WERI-Rb-1 (cell line): ENCODE data around the gene ARFGAP2.

ENCODE experiments used
- DNase-seq: peaks from one replicate; pipeline ENCODE4 v3.0.0-alpha.2; 2020
- H3K27ac ChIP-seq: fragments of 250-450 bp; sonication (Bioruptor Pico); 2 replicates; pipeline ENCODE4 v1.5.1; 2020; ENCODE audit warnings: mild to moderate bottlenecking, moderate library complexity
- H3K27me3 ChIP-seq: fragments of 250-450 bp; sonication (Bioruptor Pico); 2 replicates; pipeline ENCODE4 v1.5.1; 2021; ENCODE audit warnings: mild to moderate bottlenecking, low read depth, moderate library complexity; ENCODE audit not compliant: insufficient read depth, severe bottlenecking
- H3K36me3 ChIP-seq: fragments of 250-450 bp; sonication (Bioruptor Pico); 2 replicates; pipeline ENCODE4 v1.5.1; 2020; ENCODE audit warnings: mild to moderate bottlenecking, moderate library complexity
- H3K4me3 ChIP-seq: 2 replicates; pipeline ENCODE4 v1.5.1; 2011; ENCODE audit warnings: low read depth, mild to moderate bottlenecking, control low read depth, low read length
- H3K9me3 ChIP-seq: fragments of 250-450 bp; sonication (Bioruptor Pico); 2 replicates; pipeline ENCODE4 v1.5.1; 2021; ENCODE audit warnings: mild to moderate bottlenecking, moderate library complexity; ENCODE audit not compliant: severe bottlenecking
- TF ChIP-seq, protein P1 (sequence below): IDR thresholded peaks from 2 replicates; pipeline ENCODE4 v1.5.1; 2011; ENCODE audit warnings: low read depth, mild to moderate bottlenecking, control low read depth, inconsistent platforms, low read length

ARFGAP2 gene

DNA sequence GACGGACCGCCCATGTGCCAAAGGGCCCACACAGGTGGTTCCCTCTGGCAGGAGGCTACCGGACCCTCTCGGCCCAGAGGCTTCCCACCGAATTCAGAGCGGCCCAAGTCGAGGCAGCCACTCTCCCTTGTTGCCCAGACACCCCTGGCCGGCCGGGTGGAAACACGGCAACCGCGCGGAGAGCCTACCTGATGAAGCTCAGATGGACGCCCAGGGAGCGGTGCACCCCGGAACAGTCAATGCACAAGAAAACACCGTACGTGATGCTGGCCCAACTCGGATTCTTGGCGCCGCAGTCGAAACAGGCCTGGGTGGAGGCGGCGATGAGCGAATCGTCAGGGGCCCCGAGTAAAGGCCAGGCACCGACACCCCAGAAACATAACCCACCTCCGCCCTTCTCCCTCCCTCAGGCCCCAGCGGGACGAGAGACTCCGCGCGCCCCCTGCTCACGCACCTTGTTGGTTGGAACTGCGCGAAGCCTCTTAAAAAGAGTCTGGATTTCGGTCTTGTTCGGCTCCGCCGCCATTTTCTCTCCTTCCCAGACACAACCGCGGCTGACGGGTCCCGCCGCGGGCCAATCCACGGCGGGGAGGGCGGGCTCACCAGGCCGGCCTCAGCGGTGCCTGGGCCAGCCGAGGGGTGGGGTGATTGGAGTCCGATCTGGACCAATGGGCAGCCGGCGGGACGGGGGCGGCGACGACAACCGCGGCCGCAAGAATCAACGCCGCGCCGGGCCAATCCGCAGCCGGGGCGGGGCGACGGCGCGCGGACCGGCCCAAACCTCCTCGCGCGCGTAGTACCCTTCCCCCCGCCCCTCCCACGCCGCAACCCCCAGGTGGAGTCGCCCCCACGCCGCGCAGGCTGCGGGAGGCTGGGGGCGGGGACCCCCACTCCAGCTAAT, at the start of gene ARFGAP2:
Gene ARFGAP2 (minus strand): TSS at position 552 of the 901 bp plus-strand sequence. CDS start 26 bp downstream, at position 526.
- DNase-seq = peak; percentile 96
- H3K36me3 ChIP-seq = peaks cover 58% of the 10 kb centered on the region
- H3K9me3 ChIP-seq = no peaks in the 10 kb centered on the region
- H3K4me3 ChIP-seq = peak within 1 kb of the TSS; percentile 80
- H3K27me3 ChIP-seq = no peaks in the 10 kb centered on the region
- peak within 1 kb of the TSS; percentile 94 for H3K27ac ChIP-seq
- TF ChIP-seq, protein P1, sequence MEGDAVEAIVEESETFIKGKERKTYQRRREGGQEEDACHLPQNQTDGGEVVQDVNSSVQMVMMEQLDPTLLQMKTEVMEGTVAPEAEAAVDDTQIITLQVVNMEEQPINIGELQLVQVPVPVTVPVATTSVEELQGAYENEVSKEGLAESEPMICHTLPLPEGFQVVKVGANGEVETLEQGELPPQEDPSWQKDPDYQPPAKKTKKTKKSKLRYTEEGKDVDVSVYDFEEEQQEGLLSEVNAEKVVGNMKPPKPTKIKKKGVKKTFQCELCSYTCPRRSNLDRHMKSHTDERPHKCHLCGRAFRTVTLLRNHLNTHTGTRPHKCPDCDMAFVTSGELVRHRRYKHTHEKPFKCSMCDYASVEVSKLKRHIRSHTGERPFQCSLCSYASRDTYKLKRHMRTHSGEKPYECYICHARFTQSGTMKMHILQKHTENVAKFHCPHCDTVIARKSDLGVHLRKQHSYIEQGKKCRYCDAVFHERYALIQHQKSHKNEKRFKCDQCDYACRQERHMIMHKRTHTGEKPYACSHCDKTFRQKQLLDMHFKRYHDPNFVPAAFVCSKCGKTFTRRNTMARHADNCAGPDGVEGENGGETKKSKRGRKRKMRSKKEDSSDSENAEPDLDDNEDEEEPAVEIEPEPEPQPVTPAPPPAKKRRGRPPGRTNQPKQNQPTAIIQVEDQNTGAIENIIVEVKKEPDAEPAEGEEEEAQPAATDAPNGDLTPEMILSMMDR = no peak

DNA sequence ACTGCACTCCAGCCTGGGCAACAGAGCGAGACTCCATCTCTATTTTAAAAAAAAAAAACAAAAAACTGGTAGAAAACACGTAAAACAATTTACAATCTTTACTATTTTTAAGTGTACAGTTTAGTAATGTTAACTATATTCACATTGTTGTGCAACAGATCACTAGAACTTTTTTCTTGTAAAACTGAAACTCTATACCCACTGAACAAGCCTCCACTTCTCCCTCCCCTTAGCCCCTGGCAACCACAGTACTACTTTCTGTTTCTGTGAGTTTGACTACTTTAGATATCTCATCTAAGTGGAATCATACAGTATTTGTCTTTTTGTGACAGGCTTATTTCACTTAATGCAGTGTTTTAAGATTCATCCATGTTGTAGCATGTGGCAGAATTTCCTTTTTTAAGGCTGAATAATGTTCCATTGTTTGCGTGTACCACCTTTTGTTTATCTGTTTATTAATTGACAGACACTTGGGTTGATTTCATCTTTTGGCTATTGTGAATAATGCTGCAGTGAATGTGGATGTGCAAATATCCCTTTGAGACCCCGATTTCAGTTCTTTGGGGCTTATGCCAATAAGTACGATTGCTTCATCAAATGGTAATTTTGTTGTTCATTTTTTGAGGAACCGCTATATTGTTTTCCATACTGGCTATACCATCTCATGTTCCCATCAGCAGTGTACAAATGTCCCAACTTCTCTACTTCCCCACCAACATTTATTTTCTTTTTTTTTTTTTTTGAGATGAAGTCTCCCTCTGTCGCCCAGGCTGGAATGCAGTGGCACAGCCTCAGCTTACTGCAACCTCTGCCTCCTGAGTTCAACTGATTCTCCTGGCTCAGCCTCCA, 49.1 kb upstream of the ARFGAP2 start:
- Histone ChIP-seq H3K4me3 (no peak overlapping the region), H3K27me3 (no peaks in the 10 kb centered on the region), H3K27ac (no peak overlapping the region), H3K9me3 (no peaks in the 10 kb centered on the region), H3K36me3 (peaks cover 3% of the 10 kb centered on the region)
- TF ChIP-seq, protein P1 = no peak
- no peak for DNase-seq

DNA sequence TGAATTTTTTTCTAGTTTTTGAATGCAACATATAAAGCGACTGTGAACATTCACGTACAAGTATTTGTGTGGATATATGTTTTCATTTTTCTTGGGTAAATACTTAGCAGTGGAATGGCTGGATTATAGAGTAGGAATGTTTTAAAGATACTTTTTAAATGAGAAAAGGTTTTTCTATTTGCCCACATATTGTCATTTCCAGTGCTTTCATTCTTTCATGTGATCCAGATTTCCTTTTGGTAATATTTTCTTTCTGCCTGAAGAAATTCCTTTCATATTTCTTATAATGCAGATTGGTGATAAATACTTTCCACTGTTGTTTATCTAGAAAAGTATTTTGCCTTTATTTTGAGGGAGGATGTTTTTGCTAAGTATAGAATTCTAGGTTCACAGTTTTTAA, 46.0 kb upstream of the ARFGAP2 start:
- no peaks in the 10 kb centered on the region for H3K27me3 ChIP-seq
- no peaks in the 10 kb centered on the region for H3K9me3 ChIP-seq
- no peak for DNase-seq
- TF ChIP-seq, protein P1 = no peak
- H3K4me3 ChIP-seq = no peak overlapping the region
- H3K27ac ChIP-seq = no peak overlapping the region
- H3K36me3 ChIP-seq = peaks cover 3% of the 10 kb centered on the region

DNA sequence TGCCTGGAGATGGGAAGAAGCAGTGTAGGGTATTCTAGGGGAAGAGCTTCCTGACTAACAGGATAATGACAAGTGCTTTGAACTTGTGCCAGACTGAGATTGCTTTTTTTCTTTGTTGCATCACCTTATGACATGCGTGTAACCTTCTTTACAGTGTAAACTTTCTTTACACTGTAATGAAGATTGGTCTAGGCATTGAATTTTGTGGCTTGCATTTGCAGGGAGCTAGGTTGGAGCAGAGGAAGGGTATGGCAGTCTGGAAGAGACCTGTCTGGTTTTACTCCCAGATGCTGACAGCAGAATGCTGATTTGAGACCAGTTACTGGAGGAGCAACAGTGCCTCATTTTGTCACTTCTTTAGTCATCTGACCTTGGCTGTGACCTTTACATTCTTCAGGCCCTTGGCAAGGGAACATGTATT, 43.7 kb upstream of the ARFGAP2 start:
- no peak for DNase-seq
- no peaks in the 10 kb centered on the region for H3K9me3 ChIP-seq
- H3K27me3 ChIP-seq = no peaks in the 10 kb centered on the region
- TF ChIP-seq, protein P1 = no peak
- H3K27ac ChIP-seq = no peak overlapping the region
- H3K4me3 ChIP-seq = no peak overlapping the region
- H3K36me3 ChIP-seq = peaks cover 3% of the 10 kb centered on the region

DNA sequence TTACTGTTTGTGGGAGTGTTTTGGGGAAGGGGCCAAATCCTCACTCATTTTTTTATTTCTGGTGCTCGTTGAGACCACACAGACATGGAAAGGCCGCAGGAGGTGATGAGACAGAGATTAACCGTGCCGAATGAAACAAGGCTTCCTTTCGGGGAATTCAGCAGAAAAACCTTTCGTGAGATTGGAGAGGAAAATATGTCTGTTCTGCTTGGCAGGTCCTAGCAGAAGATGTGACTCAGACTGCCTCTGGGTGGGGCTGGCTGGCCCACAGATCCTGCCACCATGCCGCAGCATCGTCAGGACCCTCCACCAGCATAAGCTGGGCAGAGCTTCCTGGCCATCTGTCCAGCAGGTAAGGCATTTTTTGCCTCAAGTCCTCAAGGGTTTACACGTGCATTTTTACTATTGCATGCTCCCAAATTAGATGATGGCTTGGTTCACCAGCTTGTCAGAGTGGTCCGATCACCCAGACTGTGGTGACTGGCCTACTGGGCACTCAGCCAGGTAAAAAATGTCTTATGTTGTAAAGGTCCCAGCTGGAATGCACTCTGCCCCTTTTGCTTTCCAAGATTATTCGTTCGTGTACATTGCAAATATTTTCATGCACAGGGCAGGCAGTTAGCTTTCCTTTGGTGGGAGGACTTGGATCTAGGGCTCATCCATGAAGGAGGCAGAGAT, 39.6 kb upstream of the ARFGAP2 start:
- DNase-seq = peak; percentile 51
- TF ChIP-seq, protein P1 = peak; percentile 32; the same call in 1 of the 2 replicates
- Histone ChIP-seq H3K4me3 (peak overlapping the region; percentile 49), H3K9me3 (no peaks in the 10 kb centered on the region), H3K27ac (peak overlapping the region; percentile 82), H3K27me3 (no peaks in the 10 kb centered on the region), H3K36me3 (no peaks in the 10 kb centered on the region; the same call in 1 of the 2 replicates)
